ENCODE data around the gene TCERG1L. TPM values are rescaled to one million over a fixed set of nuclear protein-coding genes. Genes with fewer than 3 reads are reported as not detected.

The TCERG1L gene
- total RNA-seq, 4 donors from 2014 or later = not detected

DNA sequence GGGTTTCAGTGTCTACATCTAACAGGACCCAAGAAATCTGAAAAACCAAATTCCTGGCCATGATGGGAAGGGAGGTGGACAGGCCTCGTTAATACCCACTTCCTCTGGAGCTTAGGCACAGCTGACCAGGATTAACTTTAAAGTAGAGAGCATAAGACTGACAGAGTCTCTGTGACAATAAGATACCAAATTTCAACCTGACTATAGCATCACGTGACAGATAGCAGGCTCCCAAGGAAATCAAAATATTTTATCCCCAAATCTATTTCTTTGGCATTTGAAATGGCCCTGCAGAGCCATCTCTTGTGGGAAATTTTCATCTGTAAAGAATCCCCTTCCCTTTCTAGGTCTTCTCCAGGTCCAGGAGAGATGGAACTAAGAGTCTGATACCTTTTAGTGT, 258.3 kb downstream of the TCERG1L start:
- TF ChIP-seq, protein P1, sequence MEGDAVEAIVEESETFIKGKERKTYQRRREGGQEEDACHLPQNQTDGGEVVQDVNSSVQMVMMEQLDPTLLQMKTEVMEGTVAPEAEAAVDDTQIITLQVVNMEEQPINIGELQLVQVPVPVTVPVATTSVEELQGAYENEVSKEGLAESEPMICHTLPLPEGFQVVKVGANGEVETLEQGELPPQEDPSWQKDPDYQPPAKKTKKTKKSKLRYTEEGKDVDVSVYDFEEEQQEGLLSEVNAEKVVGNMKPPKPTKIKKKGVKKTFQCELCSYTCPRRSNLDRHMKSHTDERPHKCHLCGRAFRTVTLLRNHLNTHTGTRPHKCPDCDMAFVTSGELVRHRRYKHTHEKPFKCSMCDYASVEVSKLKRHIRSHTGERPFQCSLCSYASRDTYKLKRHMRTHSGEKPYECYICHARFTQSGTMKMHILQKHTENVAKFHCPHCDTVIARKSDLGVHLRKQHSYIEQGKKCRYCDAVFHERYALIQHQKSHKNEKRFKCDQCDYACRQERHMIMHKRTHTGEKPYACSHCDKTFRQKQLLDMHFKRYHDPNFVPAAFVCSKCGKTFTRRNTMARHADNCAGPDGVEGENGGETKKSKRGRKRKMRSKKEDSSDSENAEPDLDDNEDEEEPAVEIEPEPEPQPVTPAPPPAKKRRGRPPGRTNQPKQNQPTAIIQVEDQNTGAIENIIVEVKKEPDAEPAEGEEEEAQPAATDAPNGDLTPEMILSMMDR (IDR thresholded peaks at IDR 0.05; ENCODE audit: low read depth) = no peak

DNA sequence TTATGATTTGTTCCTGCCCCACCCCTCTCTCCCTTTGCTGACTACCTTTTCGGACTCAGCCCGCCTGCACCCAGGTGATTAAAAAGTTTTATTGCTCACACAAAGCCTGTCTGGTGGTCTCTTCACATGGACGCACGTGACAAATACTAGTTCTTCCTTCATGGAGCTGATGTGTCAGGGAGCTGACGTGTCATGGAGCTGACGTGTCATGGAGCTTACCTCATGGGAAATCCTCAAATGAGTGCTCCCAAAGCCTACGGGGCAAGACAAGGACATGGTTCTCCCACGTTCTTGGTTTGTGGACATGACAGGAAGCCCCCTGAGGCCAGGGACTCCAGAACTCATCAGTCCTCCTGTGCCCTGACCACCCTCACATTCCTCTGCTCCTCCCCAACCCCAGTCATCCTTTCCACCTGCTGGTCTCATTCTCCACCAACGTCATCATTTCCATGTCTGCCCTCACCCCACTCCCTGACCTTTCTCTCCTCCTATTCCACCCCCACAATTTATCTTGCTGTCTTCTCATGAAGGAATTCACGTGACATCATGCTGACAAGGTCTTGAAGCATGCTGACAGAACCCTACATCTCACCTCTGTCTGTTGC, 261.3 kb downstream of the TCERG1L start:
- TF ChIP-seq, protein P1 (IDR thresholded peaks at IDR 0.05; ENCODE audit: low read depth) = no peak

DNA sequence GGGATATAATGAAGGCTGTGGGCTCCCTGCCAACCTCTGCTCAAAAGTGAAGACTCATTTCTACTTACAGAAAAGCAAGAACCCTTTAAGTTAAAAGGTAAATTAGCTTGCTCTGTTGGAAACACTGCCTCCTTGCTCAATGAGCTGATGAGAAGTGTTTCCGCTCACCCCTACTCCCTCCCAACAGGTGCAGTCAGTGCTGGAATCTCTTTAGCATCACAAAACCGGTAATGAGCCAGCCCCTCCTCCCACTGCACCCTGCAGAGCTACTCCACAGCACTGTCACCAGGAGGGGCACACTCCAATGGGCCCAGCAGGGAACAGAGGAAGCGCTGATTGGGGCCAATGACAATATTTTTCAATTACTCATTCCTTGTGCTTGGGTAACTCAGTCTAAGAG, 262.5 kb downstream of the TCERG1L start:
- TF ChIP-seq, protein P1 (IDR thresholded peaks at IDR 0.05; ENCODE audit: low read depth) = no peak

DNA sequence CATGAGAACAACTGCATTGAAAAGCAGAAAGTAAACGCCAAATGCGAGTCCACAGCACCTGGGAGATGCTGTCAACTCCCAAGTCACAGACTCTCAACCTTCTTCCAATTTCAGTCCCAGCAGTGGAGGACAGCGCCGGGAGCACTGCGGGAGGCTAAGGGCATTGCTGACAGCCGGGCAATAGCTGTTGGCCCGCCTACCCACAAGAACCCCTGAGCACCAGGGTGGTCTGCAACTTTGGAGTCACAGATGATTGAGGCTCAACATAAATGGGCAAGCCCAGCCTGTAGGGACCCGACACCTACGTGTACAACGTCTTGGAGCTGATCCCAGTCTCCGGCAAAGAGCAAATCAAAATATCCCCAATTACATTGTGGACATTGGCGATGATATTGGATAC, 262.9 kb downstream of the TCERG1L start:
- TF ChIP-seq, protein P1 (IDR thresholded peaks at IDR 0.05; ENCODE audit: low read depth) = no peak

DNA sequence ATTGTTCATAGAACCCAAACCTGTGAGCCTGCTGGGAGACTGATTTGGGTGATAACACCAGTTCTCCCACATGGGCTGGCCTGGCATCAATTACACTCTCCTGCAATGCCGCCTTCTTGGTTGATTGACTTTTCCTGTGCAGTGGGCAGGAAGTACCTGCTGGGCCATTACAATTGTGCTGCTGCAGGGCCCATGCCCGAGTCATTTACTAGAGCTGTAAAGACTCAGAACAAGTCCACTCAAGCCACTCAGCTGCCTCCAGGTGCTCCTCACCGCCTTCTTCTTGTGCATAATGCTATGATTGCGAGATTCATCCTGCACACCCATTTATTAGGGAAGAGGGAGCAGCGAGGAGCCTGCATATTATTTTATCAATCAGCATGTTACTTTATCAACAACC, 264.0 kb downstream of the TCERG1L start:
- TF ChIP-seq, protein P1 (IDR thresholded peaks at IDR 0.05; ENCODE audit: low read depth) = no peak

DNA sequence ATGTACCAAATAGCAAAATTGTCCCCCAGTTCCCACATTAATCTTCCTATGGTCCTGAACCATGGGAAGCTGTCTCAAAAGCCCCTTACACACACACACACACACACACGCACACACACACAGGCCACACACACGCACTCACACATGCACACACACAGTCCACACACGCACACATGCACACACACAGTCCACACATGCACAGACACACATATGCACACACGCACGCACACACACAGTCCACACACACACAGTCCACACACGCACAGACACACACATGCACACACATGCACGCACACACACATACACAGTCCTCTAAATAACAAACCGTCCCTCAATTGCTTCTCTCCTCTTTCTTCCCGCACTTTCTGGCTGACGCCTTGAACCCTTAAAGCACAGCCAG, 265.3 kb downstream of the TCERG1L start:
- TF ChIP-seq, protein P1 (IDR thresholded peaks at IDR 0.05; ENCODE audit: low read depth) = no peak

DNA sequence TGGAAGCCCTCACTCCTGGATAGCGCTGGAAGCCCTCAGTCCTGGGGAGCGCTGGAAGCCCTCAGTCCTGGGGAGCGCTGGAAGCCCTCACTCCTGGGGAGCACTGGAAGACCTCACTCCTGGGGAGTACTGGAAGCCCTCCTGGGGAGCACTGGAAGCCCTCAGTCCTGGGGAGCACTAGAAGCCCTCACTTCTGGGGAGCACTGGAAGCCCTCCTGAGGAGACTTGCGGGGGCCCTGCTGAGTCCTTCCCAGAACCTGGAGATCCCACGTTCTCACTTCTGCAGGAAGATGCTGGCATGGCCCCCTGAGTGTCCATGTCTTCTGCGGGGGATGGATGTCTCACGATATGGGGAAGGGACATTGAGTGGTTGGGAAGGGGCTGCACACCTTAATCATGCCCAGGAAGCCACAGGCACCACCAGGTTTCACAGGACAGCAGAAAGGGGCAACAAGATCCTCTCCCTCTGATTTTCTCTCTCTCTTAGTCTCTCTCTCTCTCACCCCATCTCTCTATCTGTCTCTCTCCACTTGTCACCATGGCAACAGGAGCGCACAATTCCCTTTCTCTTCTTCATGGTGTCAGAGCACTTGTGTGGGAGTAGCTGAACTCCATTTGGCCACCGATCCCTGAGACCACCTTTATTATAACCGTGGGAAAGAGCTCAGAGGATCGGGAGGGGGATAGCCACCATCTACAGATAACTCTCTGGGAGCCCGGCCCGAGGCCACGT, 267.0 kb downstream of the TCERG1L start:
- TF ChIP-seq, protein P1 (IDR thresholded peaks at IDR 0.05; ENCODE audit: low read depth) = no peak
